ENCODE results near the gene C3orf22.

C3orf22 gene

DNA sequence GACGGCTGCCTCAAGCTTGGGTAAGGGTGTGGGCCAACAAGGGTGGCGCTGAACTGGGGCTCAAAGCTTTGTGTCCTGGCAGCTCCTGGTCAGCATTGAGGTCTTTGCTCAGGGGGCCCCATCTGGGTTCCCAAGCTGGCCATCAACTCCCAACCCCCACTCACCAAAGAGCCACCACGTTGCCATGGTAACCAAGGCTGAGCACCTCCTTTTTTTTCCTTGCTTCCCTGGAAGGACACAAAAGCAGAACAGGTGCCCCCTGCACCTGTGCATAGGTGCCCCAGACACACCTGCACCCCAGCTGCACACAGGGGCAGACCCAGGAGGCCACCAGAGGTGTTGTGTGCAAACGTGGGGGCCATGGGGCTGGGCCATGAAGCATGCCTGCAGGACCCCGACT lies 57.7 kb downstream of the C3orf22 start:
- H3K4me3 ChIP-seq (ENCODE audit: low read depth, low read length) = no peak overlapping the region
- TF ChIP-seq, protein P1, sequence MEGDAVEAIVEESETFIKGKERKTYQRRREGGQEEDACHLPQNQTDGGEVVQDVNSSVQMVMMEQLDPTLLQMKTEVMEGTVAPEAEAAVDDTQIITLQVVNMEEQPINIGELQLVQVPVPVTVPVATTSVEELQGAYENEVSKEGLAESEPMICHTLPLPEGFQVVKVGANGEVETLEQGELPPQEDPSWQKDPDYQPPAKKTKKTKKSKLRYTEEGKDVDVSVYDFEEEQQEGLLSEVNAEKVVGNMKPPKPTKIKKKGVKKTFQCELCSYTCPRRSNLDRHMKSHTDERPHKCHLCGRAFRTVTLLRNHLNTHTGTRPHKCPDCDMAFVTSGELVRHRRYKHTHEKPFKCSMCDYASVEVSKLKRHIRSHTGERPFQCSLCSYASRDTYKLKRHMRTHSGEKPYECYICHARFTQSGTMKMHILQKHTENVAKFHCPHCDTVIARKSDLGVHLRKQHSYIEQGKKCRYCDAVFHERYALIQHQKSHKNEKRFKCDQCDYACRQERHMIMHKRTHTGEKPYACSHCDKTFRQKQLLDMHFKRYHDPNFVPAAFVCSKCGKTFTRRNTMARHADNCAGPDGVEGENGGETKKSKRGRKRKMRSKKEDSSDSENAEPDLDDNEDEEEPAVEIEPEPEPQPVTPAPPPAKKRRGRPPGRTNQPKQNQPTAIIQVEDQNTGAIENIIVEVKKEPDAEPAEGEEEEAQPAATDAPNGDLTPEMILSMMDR (IDR thresholded peaks at IDR 0.05; ENCODE audit: low read depth, low read length) = no peak

DNA sequence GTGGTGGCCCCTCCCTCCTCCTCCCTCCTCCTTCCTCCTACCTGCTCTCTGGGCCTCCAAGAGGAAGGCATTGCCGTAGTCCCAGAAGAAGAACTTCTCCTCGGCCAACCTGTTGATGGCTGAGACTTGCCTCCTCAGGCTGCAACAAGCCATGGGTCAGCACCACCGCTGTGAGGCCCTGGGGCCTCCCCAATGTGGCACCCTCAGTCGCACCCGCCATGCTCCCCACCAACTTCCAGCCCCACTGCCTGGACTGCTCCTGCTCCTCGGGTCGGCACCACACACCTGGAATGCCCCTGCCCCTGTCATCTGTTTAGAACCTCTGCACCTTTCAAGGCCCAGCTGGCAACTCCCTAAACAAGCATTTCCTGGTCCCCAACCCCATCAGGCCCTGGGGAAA lies 58.7 kb downstream of the C3orf22 start:
- no peak overlapping the region for H3K4me3 ChIP-seq (ENCODE audit: low read depth, low read length)
- TF ChIP-seq, protein P1 (IDR thresholded peaks at IDR 0.05; ENCODE audit: low read depth, low read length) = no peak
